ENCODE measurements around the gene AKAP13. TPM values are rescaled to one million over a fixed set of nuclear protein-coding genes. Genes with fewer than 3 reads are reported as not detected.
A peak's percentile ranks its signal among the peaks of the same experiment; 100 is the strongest.
"Not testable (repeated sequence)": the region's sequence is repeated elsewhere in the genome, so short reads cannot be mapped to it uniquely, and the experiment has no call there.

Gene AKAP13
- polyA plus RNA-seq, 1 of the 3 experiments (the other 2 are of a cell fraction) = 8.4 TPM

- Histone ChIP-seq H3K4me1 (ENCODE audit: control insufficient read depth in 1 of 2, insufficient read depth in 2 of 2, low read depth in 1 of 2, low read length in 1 of 2) (peaks cover 20 to 40% of the 10 kb centered on the region in 2 experiments), H3K27me3 (ENCODE audit: insufficient read depth) (no peaks in the 10 kb centered on the region), H3K36me3 (replicated peaks in 1 of 2; ENCODE audit: control insufficient read depth in 1 of 2, insufficient read depth in 2 of 2, low read length in 1 of 2) (no peaks in the 10 kb centered on the region), H3K79me2 (ENCODE audit: insufficient read depth) (peaks cover 49% of the 10 kb centered on the region), H3K9me2 (no peaks in the 10 kb centered on the region), H3K27ac (ENCODE audit: low read depth in 2 of 2, low read length in 1 of 2) (peak overlapping the region; percentile 30 to 62; a peak in 3 of 4 replicates), H2AFZ (ENCODE audit: low read depth) (no peak overlapping the region), H3F3A (replicated peaks; ENCODE audit: insufficient read depth) (peaks cover 4% of the 10 kb centered on the region), H3K4me3 (ENCODE audit: low read depth in 2 of 2, low read length in 1 of 2) (no peak overlapping the region), H3K9ac (no peak overlapping the region), H3K4me2 (no peak overlapping the region), H4K20me1 (ENCODE audit: insufficient read depth) (peaks cover 17% of the 10 kb centered on the region; the same call in 1 of the 2 replicates), H3K9me3 (no peaks in the 10 kb centered on the region)
- TF ChIP-seq TCF12 (IDR thresholded peaks at IDR 0.05) (peak; percentile 38), JUND (IDR thresholded peaks at IDR 0.05) (0 out of 2 replicates have a peak, but pooled peaks have one; percentile 9), TEAD4 (IDR thresholded peaks at IDR 0.05; ENCODE audit: borderline replicate concordance, insufficient read depth) (no peak), RCOR1 (IDR thresholded peaks at IDR 0.05; ENCODE audit: low read length) (no peak), RXRA (IDR thresholded peaks at IDR 0.05; ENCODE audit: borderline replicate concordance, low read depth) (no peak), YY1 (IDR thresholded peaks at IDR 0.05; ENCODE audit: low read depth) (no peak), TAF1 (IDR thresholded peaks at IDR 0.05; ENCODE audit: borderline replicate concordance, low read depth, low read length) (no peak), NFIC (IDR thresholded peaks at IDR 0.05; ENCODE audit: borderline replicate concordance) (peak; percentile 36; the same call in 1 of the 2 replicates)
- peak; percentile 39 for DNase-seq
- WGBS (ENCODE audit: low lambda C conversion rate) = 64% methylated on average over 4 of the region's 4 CpGs
- ChIA-PET CTCF (interaction anchor here (0.9 to 1.6 kb wide), 5 partner anchors 14 to 183 kb away, joined by 3 to 10 read pairs (median 3); no protein-coding TSS in a partner anchor), POLR2A (no interaction called here)
These were observed 98.8 kb downstream of the AKAP13 start for GRCh38 chr15:85479071-85479647.

GRCh38 chr15:85480923-85481322 lies 100.5 kb downstream of the AKAP13 start:
- Histone ChIP-seq H3K27ac (ENCODE audit: low read depth in 2 of 2, low read length in 1 of 2) (no peak overlapping the region), H3K4me2 (no peak overlapping the region), H3F3A (replicated peaks; ENCODE audit: insufficient read depth) (peaks cover 4% of the 10 kb centered on the region), H3K27me3 (ENCODE audit: insufficient read depth) (no peaks in the 10 kb centered on the region), H3K4me3 (ENCODE audit: low read depth in 2 of 2, low read length in 1 of 2) (no peak overlapping the region), H3K79me2 (ENCODE audit: insufficient read depth) (peaks cover 53% of the 10 kb centered on the region), H3K9me3 (no peaks in the 10 kb centered on the region), H3K9ac (no peak overlapping the region), H4K20me1 (ENCODE audit: insufficient read depth) (peaks cover 8% of the 10 kb centered on the region), H3K36me3 (replicated peaks in 1 of 2; ENCODE audit: control insufficient read depth in 1 of 2, insufficient read depth in 2 of 2, low read length in 1 of 2) (no peaks in the 10 kb centered on the region), H3K4me1 (ENCODE audit: control insufficient read depth in 1 of 2, insufficient read depth in 2 of 2, low read depth in 1 of 2, low read length in 1 of 2) (peaks cover 18 to 29% of the 10 kb centered on the region in 2 experiments; a peak in 3 of 4 replicates), H3K9me2 (no peaks in the 10 kb centered on the region), H2AFZ (ENCODE audit: low read depth) (no peak overlapping the region)
- no peak for DNase-seq
- WGBS (ENCODE audit: low lambda C conversion rate) = 88% methylated on average over 6 of the region's 6 CpGs
- ChIA-PET POLR2A (no interaction called here), CTCF (no interaction called here)
- TF ChIP-seq USF1 (IDR thresholded peaks at IDR 0.05; ENCODE audit: borderline replicate concordance, low read depth) = no peak
- TF ChIP-seq CHD2 (IDR thresholded peaks at IDR 0.05; ENCODE audit: low read length, partially characterized antibody) = no peak
- TF ChIP-seq NRF1 (IDR thresholded peaks at IDR 0.05; ENCODE audit: low read depth, low read length) = no peak
- no peak for TF ChIP-seq MAX (IDR thresholded peaks at IDR 0.05; ENCODE audit: low read depth)
- TF ChIP-seq SMC3 (IDR thresholded peaks at IDR 0.05; ENCODE audit: low read depth, low read length) = no peak
- no peak for TF ChIP-seq NFIC (IDR thresholded peaks at IDR 0.05; ENCODE audit: borderline replicate concordance)
- no peak for TF ChIP-seq PBX3 (IDR thresholded peaks at IDR 0.05)
- TF ChIP-seq USF2 (IDR thresholded peaks at IDR 0.05; ENCODE audit: borderline replicate concordance, low read depth, low read length) = no peak
- TF ChIP-seq ELF1 (IDR thresholded peaks at IDR 0.05) = no peak
- TF ChIP-seq RCOR1 (IDR thresholded peaks at IDR 0.05; ENCODE audit: low read length) = no peak
- no peak for TF ChIP-seq FOXJ3 (CRISPR knock-in tag; IDR thresholded peaks at IDR 0.05)

- H3F3A ChIP-seq (replicated peaks; ENCODE audit: insufficient read depth); H3K9me3 ChIP-seq; H3K4me2 ChIP-seq; H3K36me3 ChIP-seq (replicated peaks in 1 of 2; ENCODE audit: control insufficient read depth in 1 of 2, insufficient read depth in 2 of 2, low read length in 1 of 2); H2AFZ ChIP-seq (ENCODE audit: low read depth); CTCF ChIA-PET; DNase-seq; H3K27ac ChIP-seq (ENCODE audit: low read depth in 2 of 2, low read length in 1 of 2); H3K9ac ChIP-seq; H3K9me2 ChIP-seq; H3K27me3 ChIP-seq (ENCODE audit: insufficient read depth); H3K4me3 ChIP-seq (ENCODE audit: low read depth in 2 of 2, low read length in 1 of 2); POLR2A ChIA-PET: not testable (repeated sequence)
- peaks cover 11% of the 10 kb centered on the region for H4K20me1 ChIP-seq (ENCODE audit: insufficient read depth)
- H3K4me1 ChIP-seq (ENCODE audit: control insufficient read depth in 1 of 2, insufficient read depth in 2 of 2, low read depth in 1 of 2, low read length in 1 of 2) = peaks cover 16 to 29% of the 10 kb centered on the region in 2 experiments; a peak in 3 of 4 replicates
- H3K79me2 ChIP-seq (ENCODE audit: insufficient read depth) = peaks cover 52% of the 10 kb centered on the region
These were observed 101.1 kb downstream of the AKAP13 start for GRCh38 chr15:85481543-85481942.

All from SK-N-SH (cell line).